ENCODE results near the gene BUD31. TPM values are rescaled to one million over a fixed set of nuclear protein-coding genes. Genes with fewer than 3 reads are reported as not detected.

The BUD31 gene
- total and polyA plus RNA-seq, 2 of the 13 experiments (the other 11 are each of a cell fraction or from before 2014, with no cell fraction given), result 35.1 to 79.1 TPM

DNA sequence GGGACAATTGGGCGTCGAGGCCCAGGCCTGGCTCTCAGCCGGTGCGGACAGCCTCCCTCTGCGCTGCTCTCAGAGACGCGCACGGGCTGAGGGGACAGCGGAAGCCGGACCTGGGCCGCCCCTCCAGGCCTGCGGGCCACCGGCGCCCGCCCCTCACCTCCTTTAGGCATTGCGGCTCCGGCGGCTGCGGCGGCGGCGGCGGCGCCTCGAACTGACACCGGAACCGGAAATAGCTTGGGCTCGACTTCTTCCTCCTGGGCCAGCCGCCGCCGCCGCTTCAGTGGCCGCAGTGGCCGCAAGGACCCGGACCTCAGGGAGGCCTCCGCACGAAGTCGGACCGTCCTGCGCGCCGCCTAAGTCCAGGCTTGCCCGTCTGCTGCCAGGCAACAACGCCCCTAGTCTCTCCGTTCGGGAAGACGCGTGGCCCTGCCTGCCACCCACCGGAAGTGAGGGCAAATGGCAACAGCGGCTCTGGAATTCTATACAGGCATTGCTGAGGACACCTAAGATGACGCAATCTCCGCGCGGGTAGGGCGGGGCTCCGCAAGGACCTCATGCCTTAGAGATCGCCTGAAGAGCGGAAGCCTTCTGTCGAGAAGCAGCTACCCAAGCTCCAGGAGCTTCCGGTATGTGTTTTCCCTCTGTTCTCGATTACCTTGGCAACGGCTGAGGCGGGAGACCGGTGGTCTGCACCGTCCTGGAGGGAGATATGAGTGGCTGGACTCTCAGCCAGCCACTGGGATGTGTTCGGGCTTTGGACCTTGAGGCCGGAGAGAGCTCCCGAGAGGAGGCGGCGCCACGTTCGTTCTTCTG, at the start of gene BUD31, which contains the start of gene PDAP1 (continued):
- TF ChIP-seq, protein P1, sequence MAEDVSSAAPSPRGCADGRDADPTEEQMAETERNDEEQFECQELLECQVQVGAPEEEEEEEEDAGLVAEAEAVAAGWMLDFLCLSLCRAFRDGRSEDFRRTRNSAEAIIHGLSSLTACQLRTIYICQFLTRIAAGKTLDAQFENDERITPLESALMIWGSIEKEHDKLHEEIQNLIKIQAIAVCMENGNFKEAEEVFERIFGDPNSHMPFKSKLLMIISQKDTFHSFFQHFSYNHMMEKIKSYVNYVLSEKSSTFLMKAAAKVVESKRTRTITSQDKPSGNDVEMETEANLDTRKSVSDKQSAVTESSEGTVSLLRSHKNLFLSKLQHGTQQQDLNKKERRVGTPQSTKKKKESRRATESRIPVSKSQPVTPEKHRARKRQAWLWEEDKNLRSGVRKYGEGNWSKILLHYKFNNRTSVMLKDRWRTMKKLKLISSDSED (CRISPR knock-in tag; IDR thresholded peaks at IDR 0.05), result no peak
- TF ChIP-seq AKNA (CRISPR knock-in tag; IDR thresholded peaks at IDR 0.05; ENCODE audit: borderline replicate concordance) (no peak), GLI4 (CRISPR knock-in tag; IDR thresholded peaks at IDR 0.05; ENCODE audit: borderline replicate concordance) (no peak), SRF (IDR thresholded peaks at IDR 0.05; ENCODE audit: low read depth, low read length) (no peak), MBD4 (IDR thresholded peaks at IDR 0.05; ENCODE audit: borderline replicate concordance, low read length) (no peak), XBP1 (CRISPR knock-in tag; IDR thresholded peaks at IDR 0.05) (no peak), CREB1 (IDR thresholded peaks at IDR 0.05) (peak; percentile 79), CREB1 (CRISPR knock-in tag; IDR thresholded peaks at IDR 0.05) (peak; percentile 86), ETV6 (CRISPR knock-in tag; conservative IDR thresholded peaks at IDR 0.05) (peak; percentile 71; the same call in 1 of the 2 replicates), ZNF335 (CRISPR knock-in tag; IDR thresholded peaks at IDR 0.05) (peak; percentile 99), ZNF790 (CRISPR knock-in tag; IDR thresholded peaks at IDR 0.05; ENCODE audit: borderline replicate concordance) (peak; percentile 64; the same call in 1 of the 2 replicates), IKZF5 (CRISPR knock-in tag; IDR thresholded peaks at IDR 0.05) (peak; percentile 80; the same call in 1 of the 2 replicates), IKZF4 (CRISPR knock-in tag; IDR thresholded peaks at IDR 0.05; ENCODE audit: borderline replicate concordance, low read depth, not compliant biosample characterization) (no peak), GABPB1 (CRISPR knock-in tag; IDR thresholded peaks at IDR 0.05) (peak; percentile 99), ZNF879 (CRISPR knock-in tag; IDR thresholded peaks at IDR 0.05) (no peak), ZNF543 (CRISPR knock-in tag; IDR thresholded peaks at IDR 0.05) (peak; percentile 68; the same call in 1 of the 2 replicates), MAFF (IDR thresholded peaks at IDR 0.05; ENCODE audit: low read depth, low read length) (no peak), ZBTB4 (CRISPR knock-in tag; IDR thresholded peaks at IDR 0.05; ENCODE audit: borderline replicate concordance) (peak; percentile 61; the same call in 1 of the 2 replicates)

Data from HepG2 (cell line).